GM12878 (cell line): ENCODE measurements around the gene TFDP1. TPM values are rescaled to one million over a fixed set of nuclear protein-coding genes. Genes with fewer than 3 reads are reported as not detected.

Experiments
- CHD2 ChIP-seq: IDR thresholded peaks from 2 replicates; pipeline ENCODE4 v1.6.1; 2011; ENCODE audit warnings: low read depth, low read length, improper control_type of control experiment, borderline replicate concordance
- HCFC1 ChIP-seq: fragments of 150-350 bp; IDR thresholded peaks from 2 replicates; pipeline ENCODE4 v1.6.1; 2014; ENCODE audit warnings: low read length
- JUNB ChIP-seq: IDR thresholded peaks from 2 replicates; pipeline ENCODE4 v1.6.1; 2016; ENCODE audit warnings: antibody characterized with exemption, mild to moderate bottlenecking
- NFYB ChIP-seq: IDR thresholded peaks from 2 replicates; pipeline ENCODE4 v1.6.1; 2011; ENCODE audit warnings: low read depth, mild to moderate bottlenecking, low read length, improper control_type of control experiment, moderate library complexity; ENCODE audit not compliant: insufficient read depth
- SPI1 ChIP-seq: IDR thresholded peaks from 2 replicates; pipeline ENCODE4 v1.6.1; 2011; ENCODE audit warnings: low read depth, mild to moderate bottlenecking, low read length, moderate library complexity, borderline replicate concordance; ENCODE audit not compliant: insufficient read depth
- TCF12 ChIP-seq: IDR thresholded peaks from 2 replicates; pipeline ENCODE4 v1.6.1; 2011; ENCODE audit warnings: low read depth, mild to moderate bottlenecking, low read length
- YBX1 ChIP-seq: fragments of 450-650 bp; IDR thresholded peaks from 2 replicates; pipeline ENCODE4 v1.6.1; 2016; ENCODE audit warnings: antibody characterized with exemption
- polyA plus RNA-seq, 11 experiments: library from polyadenylated mRNA; depleted of rRNA in 4 of 11; unstranded in 6 of 11; stranded (reverse) in 5 of 11; fragments of >200 nt; fragmentation: Nextera tagmentation in 4 of 11; fragmentation: Illumina TruSeq in 1 of 11; extraction: Ambion mirVana in 4 of 11; extraction: Trizol in 1 of 11; gene quantifications; 1 replicate in 1 of 11; 2 replicates in 10 of 11; pipeline versions ENCODE4 v1.2.1 to v1.2.3, GENCODE V29; 2011 to 2016; ENCODE audit warnings: inconsistent platforms in 2 of 11, missing spikeins in 2 of 11, low read depth in 1 of 11
- total RNA-seq, 4 experiments: library from RNA; depleted of rRNA in 3 of 4; stranded (reverse); fragments of >200 nt in 3 of 4; fragmentation: Illumina TruSeq in 1 of 4; extraction: Trizol in 1 of 4; gene quantifications; 2 replicates each; pipeline versions ENCODE4 v1.2.1 to v1.2.3, GENCODE V29; 2013 to 2021
- TF ChIP-seq, protein P1 (sequence below): fragments of 150-350 bp; IDR thresholded peaks from 2 replicates; pipeline ENCODE4 v1.6.1; 2016; ENCODE audit warnings: low read depth, low read length
- TF ChIP-seq, protein P2 (sequence below): fragments of 450-650 bp; IDR thresholded peaks from 2 replicates; pipeline ENCODE4 v1.6.1; 2017; ENCODE audit warnings: mild to moderate bottlenecking, moderate library complexity
- TF ChIP-seq, protein P3 (sequence below): fragments of 450-650 bp; IDR thresholded peaks from 2 replicates; pipeline ENCODE4 v1.6.1; 2017; ENCODE audit warnings: low read depth, mild to moderate bottlenecking, moderate library complexity

Gene TFDP1
- total and polyA plus RNA-seq, 10 of the 15 experiments (the other 5 are each of a cell fraction or from before 2014, with no cell fraction given), result 37.7 to 254 (median 119) TPM

DNA sequence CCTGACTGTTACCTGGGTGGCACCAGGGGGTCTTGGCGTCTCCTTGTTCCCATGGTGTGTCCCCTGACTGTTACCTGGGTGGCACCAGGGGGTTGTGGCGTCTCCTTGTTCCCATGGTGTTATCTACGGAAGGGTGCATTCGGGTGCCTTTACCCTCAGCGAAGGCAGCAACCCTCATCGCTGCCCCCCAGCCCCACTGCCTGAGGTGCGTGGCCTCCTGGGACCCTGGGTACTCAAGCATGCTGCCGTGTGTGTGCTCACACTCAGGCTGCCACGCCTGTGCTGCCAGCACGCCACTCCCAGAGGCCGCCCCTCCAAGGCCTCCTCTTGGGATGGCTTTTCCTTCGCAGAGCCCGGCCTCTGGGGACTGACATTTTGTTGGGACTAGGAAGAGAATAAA is 25.1 kb downstream of the TFDP1 start (continued):
- TF ChIP-seq, protein P1, sequence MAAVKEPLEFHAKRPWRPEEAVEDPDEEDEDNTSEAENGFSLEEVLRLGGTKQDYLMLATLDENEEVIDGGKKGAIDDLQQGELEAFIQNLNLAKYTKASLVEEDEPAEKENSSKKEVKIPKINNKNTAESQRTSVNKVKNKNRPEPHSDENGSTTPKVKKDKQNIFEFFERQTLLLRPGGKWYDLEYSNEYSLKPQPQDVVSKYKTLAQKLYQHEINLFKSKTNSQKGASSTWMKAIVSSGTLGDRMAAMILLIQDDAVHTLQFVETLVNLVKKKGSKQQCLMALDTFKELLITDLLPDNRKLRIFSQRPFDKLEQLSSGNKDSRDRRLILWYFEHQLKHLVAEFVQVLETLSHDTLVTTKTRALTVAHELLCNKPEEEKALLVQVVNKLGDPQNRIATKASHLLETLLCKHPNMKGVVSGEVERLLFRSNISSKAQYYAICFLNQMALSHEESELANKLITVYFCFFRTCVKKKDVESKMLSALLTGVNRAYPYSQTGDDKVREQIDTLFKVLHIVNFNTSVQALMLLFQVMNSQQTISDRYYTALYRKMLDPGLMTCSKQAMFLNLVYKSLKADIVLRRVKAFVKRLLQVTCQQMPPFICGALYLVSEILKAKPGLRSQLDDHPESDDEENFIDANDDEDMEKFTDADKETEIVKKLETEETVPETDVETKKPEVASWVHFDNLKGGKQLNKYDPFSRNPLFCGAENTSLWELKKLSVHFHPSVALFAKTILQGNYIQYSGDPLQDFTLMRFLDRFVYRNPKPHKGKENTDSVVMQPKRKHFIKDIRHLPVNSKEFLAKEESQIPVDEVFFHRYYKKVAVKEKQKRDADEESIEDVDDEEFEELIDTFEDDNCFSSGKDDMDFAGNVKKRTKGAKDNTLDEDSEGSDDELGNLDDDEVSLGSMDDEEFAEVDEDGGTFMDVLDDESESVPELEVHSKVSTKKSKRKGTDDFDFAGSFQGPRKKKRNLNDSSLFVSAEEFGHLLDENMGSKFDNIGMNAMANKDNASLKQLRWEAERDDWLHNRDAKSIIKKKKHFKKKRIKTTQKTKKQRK, result no peak
- no peak for TF ChIP-seq JUNB
- TF ChIP-seq HCFC1, result no peak
- TF ChIP-seq TCF12, result no peak
- TF ChIP-seq, protein P2, sequence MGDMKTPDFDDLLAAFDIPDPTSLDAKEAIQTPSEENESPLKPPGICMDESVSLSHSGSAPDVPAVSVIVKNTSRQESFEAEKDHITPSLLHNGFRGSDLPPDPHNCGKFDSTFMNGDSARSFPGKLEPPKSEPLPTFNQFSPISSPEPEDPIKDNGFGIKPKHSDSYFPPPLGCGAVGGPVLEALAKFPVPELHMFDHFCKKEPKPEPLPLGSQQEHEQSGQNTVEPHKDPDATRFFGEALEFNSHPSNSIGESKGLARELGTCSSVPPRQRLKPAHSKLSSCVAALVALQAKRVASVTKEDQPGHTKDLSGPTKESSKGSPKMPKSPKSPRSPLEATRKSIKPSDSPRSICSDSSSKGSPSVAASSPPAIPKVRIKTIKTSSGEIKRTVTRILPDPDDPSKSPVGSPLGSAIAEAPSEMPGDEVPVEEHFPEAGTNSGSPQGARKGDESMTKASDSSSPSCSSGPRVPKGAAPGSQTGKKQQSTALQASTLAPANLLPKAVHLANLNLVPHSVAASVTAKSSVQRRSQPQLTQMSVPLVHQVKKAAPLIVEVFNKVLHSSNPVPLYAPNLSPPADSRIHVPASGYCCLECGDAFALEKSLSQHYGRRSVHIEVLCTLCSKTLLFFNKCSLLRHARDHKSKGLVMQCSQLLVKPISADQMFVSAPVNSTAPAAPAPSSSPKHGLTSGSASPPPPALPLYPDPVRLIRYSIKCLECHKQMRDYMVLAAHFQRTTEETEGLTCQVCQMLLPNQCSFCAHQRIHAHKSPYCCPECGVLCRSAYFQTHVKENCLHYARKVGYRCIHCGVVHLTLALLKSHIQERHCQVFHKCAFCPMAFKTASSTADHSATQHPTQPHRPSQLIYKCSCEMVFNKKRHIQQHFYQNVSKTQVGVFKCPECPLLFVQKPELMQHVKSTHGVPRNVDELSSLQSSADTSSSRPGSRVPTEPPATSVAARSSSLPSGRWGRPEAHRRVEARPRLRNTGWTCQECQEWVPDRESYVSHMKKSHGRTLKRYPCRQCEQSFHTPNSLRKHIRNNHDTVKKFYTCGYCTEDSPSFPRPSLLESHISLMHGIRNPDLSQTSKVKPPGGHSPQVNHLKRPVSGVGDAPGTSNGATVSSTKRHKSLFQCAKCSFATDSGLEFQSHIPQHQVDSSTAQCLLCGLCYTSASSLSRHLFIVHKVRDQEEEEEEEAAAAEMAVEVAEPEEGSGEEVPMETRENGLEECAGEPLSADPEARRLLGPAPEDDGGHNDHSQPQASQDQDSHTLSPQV, result no peak
- TF ChIP-seq, protein P3, sequence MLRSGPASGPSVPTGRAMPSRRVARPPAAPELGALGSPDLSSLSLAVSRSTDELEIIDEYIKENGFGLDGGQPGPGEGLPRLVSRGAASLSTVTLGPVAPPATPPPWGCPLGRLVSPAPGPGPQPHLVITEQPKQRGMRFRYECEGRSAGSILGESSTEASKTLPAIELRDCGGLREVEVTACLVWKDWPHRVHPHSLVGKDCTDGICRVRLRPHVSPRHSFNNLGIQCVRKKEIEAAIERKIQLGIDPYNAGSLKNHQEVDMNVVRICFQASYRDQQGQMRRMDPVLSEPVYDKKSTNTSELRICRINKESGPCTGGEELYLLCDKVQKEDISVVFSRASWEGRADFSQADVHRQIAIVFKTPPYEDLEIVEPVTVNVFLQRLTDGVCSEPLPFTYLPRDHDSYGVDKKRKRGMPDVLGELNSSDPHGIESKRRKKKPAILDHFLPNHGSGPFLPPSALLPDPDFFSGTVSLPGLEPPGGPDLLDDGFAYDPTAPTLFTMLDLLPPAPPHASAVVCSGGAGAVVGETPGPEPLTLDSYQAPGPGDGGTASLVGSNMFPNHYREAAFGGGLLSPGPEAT, result no peak
- TF ChIP-seq CHD2, result no peak
- TF ChIP-seq NFYB, result no peak
- TF ChIP-seq SPI1, result no peak
- no peak for TF ChIP-seq YBX1
